Neural progenitor cell (in vitro differentiated cells): Measurements from ENCODE around the gene UBE2E1. TPM values are rescaled to one million over a fixed set of nuclear protein-coding genes. Genes with fewer than 3 reads are reported as not detected.
"Not testable (repeated sequence)": the region's sequence is repeated elsewhere in the genome, so short reads cannot be mapped to it uniquely, and the experiment has no call there.

Experiments
- DNase-seq: peaks from one replicate; pipeline ENCODE4 v3.0.0-alpha.2; 2016; ENCODE audit warnings: low spot score
- H2AFZ ChIP-seq: fragments of 200-600 bp; sonication (generic); replicated peaks from 2 replicates; pipeline ENCODE4 v1.6.1; 2016; ENCODE audit warnings: antibody characterized with exemption
- H3F3A ChIP-seq: fragments of 200-600 bp; sonication (generic); 2 replicates; pipeline ENCODE4 v1.6.1; 2016; ENCODE audit warnings: antibody characterized with exemption, low read depth
- H3K27ac ChIP-seq: fragments of 200-600 bp; sonication (generic); 2 replicates; pipeline ENCODE4 v1.5.1; 2016; ENCODE audit warnings: mild to moderate bottlenecking
- H3K27me3 ChIP-seq: fragments of 200-600 bp; sonication (generic); 2 replicates; pipeline ENCODE4 v1.6.1; 2016; ENCODE audit warnings: mild to moderate bottlenecking, moderate library complexity
- H3K36me3 ChIP-seq: fragments of 200-600 bp; sonication (generic); 2 replicates; pipeline ENCODE4 v1.5.1; 2016
- H3K4me1 ChIP-seq: fragments of 200-600 bp; sonication (generic); 2 replicates; pipeline ENCODE4 v1.6.1; 2016; ENCODE audit warnings: mixed run types
- H3K4me2 ChIP-seq: fragments of 200-600 bp; sonication (generic); 2 replicates; pipeline ENCODE4 v1.6.1; 2016
- H3K4me3 ChIP-seq: fragments of 200-600 bp; sonication (generic); 2 replicates; pipeline ENCODE4 v1.5.1; 2016
- H3K79me2 ChIP-seq: fragments of 200-600 bp; sonication (generic); 2 replicates; pipeline ENCODE4 v1.6.1; 2016; ENCODE audit warnings: low read depth
- H3K9ac ChIP-seq: fragments of 200-600 bp; sonication (generic); 2 replicates; pipeline ENCODE4 v1.6.1; 2016
- H3K9me3 ChIP-seq: fragments of 200-600 bp; sonication (generic); 2 replicates; pipeline ENCODE4 v1.5.1; 2016; ENCODE audit warnings: low read depth
- H4K20me1 ChIP-seq: fragments of 200-600 bp; sonication (generic); 2 replicates; pipeline ENCODE4 v1.6.1; 2016; ENCODE audit warnings: low read depth
- H3K27ac Mint-ChIP-seq: 3 replicates; pipeline ENCODE4 v1.8.0; 2021; ENCODE audit warnings: mixed read lengths
- H3K27me3 Mint-ChIP-seq: 2 replicates; pipeline ENCODE4 v1.8.0; 2022; ENCODE audit warnings: low read depth, mild to moderate bottlenecking, inconsistent platforms, moderate library complexity, mixed read lengths; ENCODE audit not compliant: insufficient read depth
- H3K36me3 Mint-ChIP-seq: 3 replicates; pipeline ENCODE4 v1.8.0; 2021; ENCODE audit warnings: mixed read lengths
- H3K4me1 Mint-ChIP-seq: 3 replicates; pipeline ENCODE4 v1.8.0; 2021; ENCODE audit warnings: mixed read lengths
- H3K4me3 Mint-ChIP-seq: 3 replicates; pipeline ENCODE4 v1.8.0; 2021; ENCODE audit warnings: mild to moderate bottlenecking, moderate library complexity, mixed read lengths
- H3K9me3 Mint-ChIP-seq: 3 replicates; pipeline ENCODE4 v1.8.0; 2020; ENCODE audit warnings: mixed read lengths
- CTCF ChIP-seq: fragments of 200-600 bp; sonication (generic); IDR thresholded peaks from 2 replicates; pipeline ENCODE4 v1.5.1; 2017; ENCODE audit warnings: antibody characterized with exemption, mild to moderate bottlenecking
- EZH2 ChIP-seq: fragments of 200-600 bp; sonication (generic); IDR thresholded peaks from 2 replicates; pipeline ENCODE4 v1.6.1; 2017; ENCODE audit warnings: antibody characterized with exemption, mild to moderate bottlenecking, moderate library complexity
- EZH2phosphoT487 ChIP-seq: fragments of 200-600 bp; sonication (generic); IDR thresholded peaks from 2 replicates; pipeline ENCODE4 v1.6.1; 2017; ENCODE audit warnings: antibody characterized with exemption
- total RNA-seq: library from RNA; depleted of rRNA; stranded (reverse); fragments of >200 nt; gene quantifications from 2 replicates; pipeline ENCODE4 v1.2.3, GENCODE V29; 2015; ENCODE audit warnings: low replicate concordance

The UBE2E1 gene
- total RNA-seq, 1 donor from 2014 or later: 391 TPM

GRCh38 chr3:23880703-23881339, 75.1 kb downstream of the UBE2E1 start:
- Mint-ChIP-seq H3K4me1 (no peaks in the 10 kb centered on the region), H3K27me3 (no peaks in the 10 kb centered on the region), H3K9me3 (peaks cover 25% of the 10 kb centered on the region), H3K4me3 (no peak overlapping the region), H3K36me3 (peaks cover 40% of the 10 kb centered on the region), H3K27ac (no peak overlapping the region)
- Histone ChIP-seq H3K4me2 (no peak overlapping the region), H3F3A (peaks cover 15% of the 10 kb centered on the region), H4K20me1 (peaks cover 35% of the 10 kb centered on the region), H3K36me3 (peaks cover 5% of the 10 kb centered on the region), H2AFZ (no peak overlapping the region), H3K4me1 (no peaks in the 10 kb centered on the region), H3K79me2 (peaks cover 99% of the 10 kb centered on the region), H3K4me3 (no peak overlapping the region), H3K27ac (no peak overlapping the region), H3K9me3 (no peaks in the 10 kb centered on the region), H3K27me3 (no peaks in the 10 kb centered on the region), H3K9ac (no peak overlapping the region)
- TF ChIP-seq EZH2phosphoT487 (no peak), CTCF (no peak), EZH2 (no peak)
- DNase-seq: no peak

- not testable (repeated sequence) for H3K27ac Mint-ChIP-seq, H3K9ac ChIP-seq, H3K4me1 ChIP-seq, H3K27ac ChIP-seq, H3K4me3 ChIP-seq, H2AFZ ChIP-seq, H3K9me3 ChIP-seq, H3K36me3 ChIP-seq, H3K4me3 Mint-ChIP-seq, H3K27me3 Mint-ChIP-seq, H3K4me1 Mint-ChIP-seq, H3K27me3 ChIP-seq, DNase-seq, H3K4me2 ChIP-seq
- Histone ChIP-seq H3K79me2 (peaks cover 99% of the 10 kb centered on the region), H3F3A (peaks cover 18% of the 10 kb centered on the region), H4K20me1 (peaks cover 35% of the 10 kb centered on the region)
- H3K36me3 Mint-ChIP-seq: peaks cover 40% of the 10 kb centered on the region
- H3K9me3 Mint-ChIP-seq: peaks cover 22% of the 10 kb centered on the region
Observed at GRCh38 chr3:23881993-23882392, 76.2 kb downstream of the UBE2E1 start.

- peaks cover 20% of the 10 kb centered on the region for H3K9me3 Mint-ChIP-seq
- H4K20me1 ChIP-seq: peaks cover 38% of the 10 kb centered on the region
Observed at GRCh38 chr3:23882487-23882918, 76.7 kb downstream of the UBE2E1 start.

More at GRCh38 chr3:23882487-23882918, 76.7 kb downstream of the UBE2E1 start:
- no peak for DNase-seq
- Histone ChIP-seq H3K4me1 (no peaks in the 10 kb centered on the region), H3K4me2 (no peak overlapping the region), H3K27ac (no peak overlapping the region), H3K36me3 (peaks cover 5% of the 10 kb centered on the region), H3F3A (peaks cover 20% of the 10 kb centered on the region), H3K9ac (no peak overlapping the region), H3K9me3 (no peaks in the 10 kb centered on the region), H2AFZ (no peak overlapping the region), H3K4me3 (no peak overlapping the region), H3K27me3 (no peaks in the 10 kb centered on the region), H3K79me2 (peaks cover 99% of the 10 kb centered on the region)
- no peak overlapping the region for H3K4me3 Mint-ChIP-seq
- no peak overlapping the region for H3K27ac Mint-ChIP-seq
- no peaks in the 10 kb centered on the region for H3K4me1 Mint-ChIP-seq
- no peak for TF ChIP-seq EZH2
- TF ChIP-seq CTCF: no peak
- TF ChIP-seq EZH2phosphoT487: no peak
- H3K27me3 Mint-ChIP-seq: no peaks in the 10 kb centered on the region
- peaks cover 40% of the 10 kb centered on the region for H3K36me3 Mint-ChIP-seq
